Stimulated activated CD4-positive, alpha-beta T cell treated with anti-CD3 and anti-CD28 coated beads, Interleukin-12 subunit alpha, Interleukin-12 subunit beta, amount 100 ng/mL, for 48 hours (primary cell): ENCODE results near the gene CEP70.

Experiments
- DNase-seq, 3 donors: peaks; one replicate each; pipeline ENCODE4 v3.0.0-alpha.2; 2020; ENCODE audit warnings: low read depth in 2 of 3, low spot score in 1 of 3

Gene CEP70

DNA sequence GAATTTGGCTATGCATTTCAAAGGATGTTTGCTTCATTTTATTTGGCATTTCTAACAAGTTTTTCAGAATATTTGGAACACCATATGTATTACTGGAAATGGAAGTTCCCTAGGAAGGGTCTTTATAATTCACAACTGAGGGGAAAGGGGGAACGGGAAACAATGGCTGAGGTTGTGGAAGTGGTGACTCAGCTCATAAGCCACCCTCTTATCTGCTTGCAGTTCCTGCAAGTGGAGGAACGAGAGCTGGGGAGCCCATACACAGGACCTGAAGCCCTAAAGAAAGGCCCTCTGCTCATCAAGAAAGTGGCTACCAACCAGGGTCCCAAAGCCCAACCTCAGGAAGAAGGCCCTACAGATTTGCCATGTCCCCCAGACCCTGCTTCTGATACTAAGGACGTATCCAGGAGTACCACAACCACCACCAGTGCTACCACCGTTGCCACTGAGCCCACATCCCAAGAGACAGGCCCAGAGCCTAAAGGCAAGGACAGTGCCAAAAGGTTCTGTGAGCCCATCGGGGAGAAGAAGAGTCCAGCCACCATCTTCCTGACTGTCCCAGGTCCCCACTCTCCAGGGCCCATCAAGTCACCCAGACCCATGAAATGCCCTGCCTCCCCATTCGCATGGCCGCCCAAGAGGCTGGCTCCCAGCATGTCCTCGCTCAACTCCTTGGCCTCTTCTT, 121.8 kb downstream of the CEP70 start:
- no peak for DNase-seq

DNA sequence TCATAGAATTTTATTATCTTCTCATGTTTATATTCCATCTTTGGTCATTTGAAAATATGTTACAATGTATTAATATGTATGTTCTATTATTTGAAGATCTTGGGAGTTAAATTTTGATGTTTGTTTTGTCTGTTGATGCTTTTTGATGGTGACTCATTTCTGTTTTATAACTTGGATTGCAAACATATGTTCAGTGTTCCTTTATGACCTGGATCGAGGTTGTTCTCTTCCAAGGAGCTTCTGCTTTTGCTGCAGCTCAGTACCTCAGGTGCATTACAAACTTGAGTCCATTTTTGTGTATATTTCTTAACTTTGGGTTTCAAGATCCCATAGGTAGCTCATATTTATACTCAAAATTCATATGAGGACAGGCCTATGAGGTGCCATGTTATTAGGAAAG, 122.6 kb downstream of the CEP70 start:
- DNase-seq: no peak

GRCh38 chr3:138470687-138471086, 123.4 kb downstream of the CEP70 start:
- no peak for DNase-seq

- no peak for DNase-seq
These were observed 124.2 kb downstream of the CEP70 start for GRCh38 chr3:138469874-138470273.

DNA sequence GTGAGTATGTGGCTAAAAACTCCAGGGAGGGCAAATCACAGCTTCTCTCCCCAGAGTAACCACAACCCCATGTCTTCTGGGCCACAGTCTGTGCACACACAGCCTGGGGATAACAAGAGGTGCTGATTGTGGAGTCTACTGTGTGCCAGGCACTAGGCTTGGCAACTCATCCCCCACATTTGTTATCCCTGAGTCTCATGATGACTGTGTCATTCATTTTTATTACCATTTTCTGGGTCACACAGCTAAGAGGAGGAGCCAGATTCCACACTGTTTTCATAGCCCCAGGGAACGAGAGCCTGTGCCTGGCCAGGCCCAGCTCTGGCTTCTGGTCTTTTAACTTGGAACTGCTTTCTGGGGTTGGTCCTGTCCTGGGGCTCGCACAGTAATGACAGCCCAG, 125.2 kb downstream of the CEP70 start:
- no peak for DNase-seq

- no peak for DNase-seq
These were observed 125.6 kb downstream of the CEP70 start for GRCh38 chr3:138468451-138468850.

GRCh38 chr3:138467931-138468330, 126.1 kb downstream of the CEP70 start:
- DNase-seq: no peak

DNA sequence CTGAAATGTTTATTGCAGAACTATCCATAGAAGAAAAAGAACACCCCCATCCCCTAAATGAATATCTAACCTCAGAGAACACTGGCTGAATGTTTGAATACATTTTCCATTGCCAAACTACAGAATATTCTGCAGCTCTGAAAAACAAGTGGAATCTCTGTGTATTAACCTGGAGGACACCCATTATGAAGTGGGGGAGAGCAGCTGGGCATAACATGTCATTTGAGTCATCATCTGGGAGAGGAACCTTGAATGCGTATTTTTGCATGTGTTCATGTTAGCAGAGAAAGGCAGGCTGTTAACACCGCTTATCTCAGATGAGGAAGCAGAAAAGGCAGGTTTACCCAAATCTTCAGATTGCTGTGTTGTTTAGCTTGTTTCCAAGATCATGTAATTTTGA, 128.1 kb downstream of the CEP70 start:
- DNase-seq: no peak

GRCh38 chr3:138465451-138465850, 128.6 kb downstream of the CEP70 start:
- no peak for DNase-seq

DNA sequence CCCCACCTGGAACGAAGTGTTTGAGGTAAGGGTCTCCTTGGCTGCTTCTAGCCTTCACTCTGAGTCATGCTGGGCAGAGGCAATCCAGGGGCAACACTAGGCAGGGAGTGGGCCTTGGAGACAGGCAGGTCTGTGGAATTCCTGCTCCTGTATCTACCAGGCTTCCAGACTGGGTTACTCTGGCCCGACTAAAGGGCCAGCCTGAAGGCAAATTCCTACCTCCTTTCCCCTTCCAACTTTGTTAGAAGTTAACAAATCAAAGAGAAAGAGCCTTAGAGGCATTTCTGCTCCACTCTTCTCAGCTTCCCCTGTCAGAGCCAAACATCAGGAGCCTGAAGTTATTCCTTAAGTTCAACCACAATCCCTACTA, 129.6 kb downstream of the CEP70 start:
- DNase-seq: no peak

- DNase-seq: no peak
These were observed 130.2 kb downstream of the CEP70 start for GRCh38 chr3:138463724-138464490.

- no peak for DNase-seq
These were observed 132.2 kb downstream of the CEP70 start for GRCh38 chr3:138461896-138462295.

- DNase-seq: no peak
These were observed 132.8 kb downstream of the CEP70 start for GRCh38 chr3:138461246-138461645.

DNA sequence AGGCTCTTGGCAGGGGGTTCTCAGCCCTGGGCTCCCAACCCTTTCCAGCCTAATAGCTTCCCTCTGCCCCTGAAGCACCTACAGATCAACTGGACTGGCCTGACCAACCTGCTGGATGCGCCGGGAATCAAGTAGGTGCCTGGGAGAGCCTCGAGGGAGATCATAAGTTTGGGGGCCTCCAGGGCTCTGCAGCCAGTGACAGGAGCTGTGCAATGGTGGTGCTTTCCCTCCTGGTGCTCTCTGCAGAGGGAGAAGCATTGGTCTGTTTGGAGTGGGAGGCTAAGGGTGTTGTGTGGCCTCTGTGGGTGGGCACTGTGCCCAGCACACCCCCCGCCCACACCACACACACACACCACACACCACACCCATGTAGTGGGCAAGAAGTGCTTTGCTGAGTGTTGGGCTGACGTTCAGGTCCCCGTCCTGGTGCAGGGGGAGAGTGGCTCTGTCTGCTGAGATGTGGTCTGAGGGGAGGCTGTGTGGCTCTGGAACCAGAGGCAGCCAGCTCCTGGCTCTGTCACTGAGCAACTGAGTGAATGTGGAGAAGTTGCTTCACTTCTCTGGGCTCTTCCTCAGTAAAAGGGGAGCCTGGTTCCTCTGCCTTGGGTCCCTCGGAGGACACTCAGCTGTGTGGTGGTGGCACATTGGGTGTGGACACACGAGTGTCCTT, 133.4 kb downstream of the CEP70 start:
- no peak for DNase-seq

DNA sequence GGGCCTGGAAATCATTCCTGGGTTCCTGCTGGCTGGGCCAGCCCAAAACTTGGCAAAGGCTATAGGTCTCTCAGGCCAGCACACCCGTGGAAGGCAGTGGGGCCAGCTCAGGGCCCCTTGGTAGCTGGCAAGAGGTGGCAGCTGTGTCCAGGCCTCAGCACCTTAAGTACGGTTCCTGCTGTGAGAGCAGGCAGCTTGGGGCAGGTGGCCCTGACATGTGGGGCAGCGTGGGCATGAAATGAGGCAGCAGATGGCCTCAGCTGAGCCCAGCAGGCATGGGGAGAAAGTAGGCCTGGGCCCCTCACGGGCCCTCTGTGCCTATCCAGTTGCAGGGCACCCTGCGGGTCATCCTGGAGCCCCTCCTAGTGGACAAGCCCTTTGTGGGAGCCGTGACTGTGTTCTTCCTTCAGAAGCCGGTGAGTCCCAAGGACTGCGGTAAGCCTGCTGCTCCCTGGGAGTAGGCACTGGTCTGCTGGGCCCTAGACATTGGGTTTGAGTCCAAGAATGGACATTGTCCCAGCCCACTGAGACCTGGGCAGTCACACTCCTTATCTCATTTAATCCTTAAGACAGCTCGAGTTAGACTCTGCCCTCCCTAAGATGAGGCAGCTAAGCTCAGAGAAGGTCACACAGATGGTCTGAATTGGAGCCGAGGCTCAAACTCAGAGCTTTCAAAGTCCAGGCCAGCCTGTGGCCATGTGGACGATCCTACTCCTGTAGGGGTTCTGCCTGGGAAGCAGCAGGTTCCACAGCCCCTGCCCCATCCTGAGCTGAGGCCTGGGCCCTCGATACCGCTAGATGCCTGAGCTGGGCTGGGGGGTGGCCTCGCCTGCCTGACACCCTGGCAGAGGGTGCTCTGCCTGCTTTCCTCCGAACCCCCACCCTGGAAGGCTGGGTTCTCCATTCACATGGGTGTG, 134.2 kb downstream of the CEP70 start:
- DNase-seq: no peak

GRCh38 chr3:138458774-138459499, 135.1 kb downstream of the CEP70 start:
- DNase-seq: no peak

GRCh38 chr3:138457863-138458735, 136.0 kb downstream of the CEP70 start:
- no peak for DNase-seq

- DNase-seq: no peak
These were observed 136.8 kb downstream of the CEP70 start for GRCh38 chr3:138456961-138457862.
